ENCODE results near the gene PAQR9.

DNA sequence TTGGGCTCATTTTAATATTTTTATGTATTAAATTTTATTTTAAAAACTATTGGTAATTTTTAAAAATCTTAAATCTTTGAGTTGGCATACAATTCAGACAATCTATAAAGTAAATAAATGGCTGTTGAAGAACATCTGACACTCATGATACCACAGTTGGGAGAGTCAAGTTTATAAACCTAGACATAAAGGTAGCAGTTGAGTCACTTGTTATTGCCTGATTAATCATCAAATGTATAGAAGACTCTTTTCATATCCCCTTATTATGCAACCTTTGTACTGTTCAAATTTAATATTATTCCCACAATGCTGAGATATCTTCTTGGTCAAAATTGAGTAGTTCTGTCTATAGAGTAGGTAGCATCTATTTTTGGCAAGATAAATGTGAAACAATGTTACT, 19.6 kb downstream of the PAQR9 start:
- TF ChIP-seq, protein P1, sequence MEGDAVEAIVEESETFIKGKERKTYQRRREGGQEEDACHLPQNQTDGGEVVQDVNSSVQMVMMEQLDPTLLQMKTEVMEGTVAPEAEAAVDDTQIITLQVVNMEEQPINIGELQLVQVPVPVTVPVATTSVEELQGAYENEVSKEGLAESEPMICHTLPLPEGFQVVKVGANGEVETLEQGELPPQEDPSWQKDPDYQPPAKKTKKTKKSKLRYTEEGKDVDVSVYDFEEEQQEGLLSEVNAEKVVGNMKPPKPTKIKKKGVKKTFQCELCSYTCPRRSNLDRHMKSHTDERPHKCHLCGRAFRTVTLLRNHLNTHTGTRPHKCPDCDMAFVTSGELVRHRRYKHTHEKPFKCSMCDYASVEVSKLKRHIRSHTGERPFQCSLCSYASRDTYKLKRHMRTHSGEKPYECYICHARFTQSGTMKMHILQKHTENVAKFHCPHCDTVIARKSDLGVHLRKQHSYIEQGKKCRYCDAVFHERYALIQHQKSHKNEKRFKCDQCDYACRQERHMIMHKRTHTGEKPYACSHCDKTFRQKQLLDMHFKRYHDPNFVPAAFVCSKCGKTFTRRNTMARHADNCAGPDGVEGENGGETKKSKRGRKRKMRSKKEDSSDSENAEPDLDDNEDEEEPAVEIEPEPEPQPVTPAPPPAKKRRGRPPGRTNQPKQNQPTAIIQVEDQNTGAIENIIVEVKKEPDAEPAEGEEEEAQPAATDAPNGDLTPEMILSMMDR (IDR thresholded peaks at IDR 0.05) = no peak
- TF ChIP-seq POLR2A (IDR thresholded peaks at IDR 0.05) = no peak
